IMR-90 (cell line): Measurements from ENCODE around the gene HMCN1. TPM values are rescaled to one million over a fixed set of nuclear protein-coding genes. Genes with fewer than 3 reads are reported as not detected.

Source experiments
- ATAC-seq: fragments of 200-7000 bp; cut with Tn5 transposase; 2 replicates; pipeline ENCODE4 v1.9.1; 2020; ENCODE audit warnings: low read depth, mild to moderate bottlenecking, moderate library complexity
- BruUV-seq: library from RNA; stranded (reverse); fragments of 400-500 nt; replicated peaks from 2 replicates; lab custom pipeline; 2021; lab: Mats Ljungman, UMichigan
- CTCF ChIA-PET: fragments of 300-600 bp; formaldehyde crosslinking; extraction: SDS; loops from one replicate; lab custom pipeline; 2021; ENCODE audit warnings: antibody characterized with exemption; lab: Yijun Ruan, JAX
- POLR2A ChIA-PET: fragments of 300-600 bp; sonication (Branson Sonifier 250); formaldehyde crosslinking; loops from one replicate; lab custom pipeline; 2022; ENCODE audit warnings: antibody characterized with exemption; ENCODE audit not compliant: unreplicated experiment; lab: Charles Lee
- DNase-seq: peaks from one replicate; pipeline ENCODE4 v3.0.0; 2013
- H2AFZ ChIP-seq: replicated peaks from 2 replicates; pipeline ENCODE3; 2013; ENCODE audit warnings: low read length, mild to moderate bottlenecking; ENCODE audit not compliant: poor library complexity
- H2AK5ac ChIP-seq: 2 replicates; pipeline ENCODE4 v1.6.1; 2013; ENCODE audit warnings: low read depth, low read length, inconsistent platforms
- H2AK9ac ChIP-seq: replicated peaks from 2 replicates; pipeline ENCODE3; 2013; ENCODE audit warnings: mild to moderate bottlenecking, low read depth, low read length, moderate library complexity; ENCODE audit not compliant: poor library complexity
- H2BK120ac ChIP-seq: 2 replicates; pipeline ENCODE4 v1.6.1; 2013; ENCODE audit warnings: low read depth, low read length, inconsistent platforms
- H2BK15ac ChIP-seq: 3 replicates; pipeline ENCODE4 v1.6.1; 2013; ENCODE audit warnings: low read depth, low read length, inconsistent platforms
- H2BK20ac ChIP-seq: 2 replicates; pipeline ENCODE4 v1.6.1; 2013; ENCODE audit warnings: low read depth, mild to moderate bottlenecking, inconsistent platforms, low read length, moderate library complexity
- H2BK5ac ChIP-seq: 2 replicates; pipeline ENCODE4 v1.6.1; 2013; ENCODE audit warnings: mild to moderate bottlenecking, low read depth, low read length, inconsistent platforms; ENCODE audit not compliant: poor library complexity, severe bottlenecking
- H3K14ac ChIP-seq: replicated peaks from 2 replicates; pipeline ENCODE4 v1.6.1; 2013; ENCODE audit warnings: low read depth, low read length, inconsistent platforms
- H3K18ac ChIP-seq: 2 replicates; pipeline ENCODE4 v1.6.1; 2013; ENCODE audit warnings: low read depth, low read length, control low read depth
- H3K23ac ChIP-seq: 2 replicates; pipeline ENCODE4 v1.6.1; 2013; ENCODE audit warnings: low read depth, low read length, inconsistent platforms
- H3K27ac ChIP-seq: 2 replicates; pipeline ENCODE4 v1.5.1; 2013; ENCODE audit warnings: mild to moderate bottlenecking, control low read depth, low read length; ENCODE audit not compliant: insufficient read depth
- H3K27me3 ChIP-seq: 2 replicates; pipeline ENCODE4 v1.6.1; 2013; ENCODE audit warnings: low read length; ENCODE audit not compliant: control insufficient read depth, insufficient read depth
- H3K36me3 ChIP-seq: 2 replicates; pipeline ENCODE4 v1.6.1; 2013; ENCODE audit warnings: low read length, mixed read lengths; ENCODE audit not compliant: control insufficient read depth, insufficient read depth
- H3K4ac ChIP-seq: 2 replicates; pipeline ENCODE4 v1.6.1; 2013; ENCODE audit warnings: low read depth, low read length, inconsistent platforms
- H3K4me1 ChIP-seq: 2 replicates; pipeline ENCODE4 v1.6.1; 2013; ENCODE audit warnings: low read length, mixed read lengths; ENCODE audit not compliant: control insufficient read depth, insufficient read depth
- H3K4me2 ChIP-seq: 2 replicates; pipeline ENCODE4 v1.6.1; 2013; ENCODE audit warnings: low read depth, mild to moderate bottlenecking, control low read depth, low read length, moderate library complexity
- H3K4me3 ChIP-seq: 2 replicates; pipeline ENCODE4 v1.5.1; 2013; ENCODE audit warnings: low read depth, mild to moderate bottlenecking, control low read depth, low read length, moderate library complexity; ENCODE audit not compliant: insufficient read depth
- H3K56ac ChIP-seq: 2 replicates; pipeline ENCODE4 v1.6.1; 2013; ENCODE audit warnings: low read length, inconsistent platforms; ENCODE audit not compliant: insufficient read depth; ENCODE audit errors: extremely low read depth
- H3K79me1 ChIP-seq, 2 experiments: 2 replicates each; pipeline ENCODE4 v1.6.1; 2013; ENCODE audit warnings: low read length in 2 of 2, inconsistent platforms in 1 of 2, low read depth in 1 of 2
- H3K9ac ChIP-seq: 2 replicates; pipeline ENCODE4 v1.6.1; 2013; ENCODE audit warnings: low read depth, low read length, control low read depth
- H3K9me1 ChIP-seq: 2 replicates; pipeline ENCODE4 v1.6.1; 2013; ENCODE audit warnings: low read length, inconsistent platforms; ENCODE audit not compliant: insufficient read depth
- H3K9me3 ChIP-seq: 2 replicates; pipeline ENCODE4 v1.6.1; 2013; ENCODE audit warnings: low read length; ENCODE audit not compliant: control insufficient read depth, insufficient read depth
- H4K20me1 ChIP-seq: 2 replicates; pipeline ENCODE4 v1.6.1; 2013; ENCODE audit warnings: low read length, inconsistent platforms; ENCODE audit not compliant: insufficient read depth
- H4K5ac ChIP-seq: 2 replicates; pipeline ENCODE4 v1.6.1; 2013; ENCODE audit warnings: mild to moderate bottlenecking, low read depth, low read length, control low read depth
- H4K8ac ChIP-seq, 2 experiments: 2 replicates each; pipeline ENCODE4 v1.6.1; 2013; ENCODE audit warnings: low read depth in 2 of 2, low read length in 2 of 2, control low read depth in 1 of 2, inconsistent platforms in 1 of 2
- H4K91ac ChIP-seq: 2 replicates; pipeline ENCODE4 v1.6.1; 2013; ENCODE audit warnings: low read depth, low read length, inconsistent platforms; ENCODE audit not compliant: insufficient read depth
- CEBPB ChIP-seq: IDR thresholded peaks from 2 replicates; pipeline ENCODE4 v1.6.1; 2012; ENCODE audit warnings: low read depth, low read length, improper control_type of control experiment
- RAD21 ChIP-seq: IDR thresholded peaks from 2 replicates; pipeline ENCODE4 v1.6.1; 2012; ENCODE audit warnings: low read length, improper control_type of control experiment
- dilution Hi-C: fragments of 300-500 bp; cut with HindIII; formaldehyde crosslinking; loops from one replicate; pipeline ENCODE4 v1.14.3; 2018; ENCODE audit warnings: low sequenced_read_pairs; ENCODE audit not compliant: unreplicated experiment
- in situ Hi-C: fragments of 300-500 bp; cut with MboI; formaldehyde crosslinking; loops from 3 replicates; pipeline ENCODE4 v1.14.3; 2019; ENCODE audit warnings: low sequenced_read_pairs, inconsistent platforms, mixed read lengths
- intact Hi-C: fragments of 100-400 bp; cut with micrococcal nuclease; formaldehyde crosslinking; loops from 2 replicates; pipeline ENCODE4 v1.10.0; 2022
- polyA plus RNA-seq, 3 experiments: library from polyadenylated mRNA; depleted of rRNA; stranded (reverse); fragments of >200 nt; gene quantifications; 2 replicates each; pipeline ENCODE4 v1.2.3, GENCODE V29; 2012; ENCODE audit warnings: low replicate concordance in 1 of 3
- total RNA-seq: library from RNA; depleted of rRNA; stranded (reverse); fragments of >200 nt; gene quantifications from 2 replicates; pipeline ENCODE4 v1.2.3, GENCODE V29; 2012

HMCN1 gene
- total and polyA plus RNA-seq, 2 of the 4 experiments (the other 2 are of a cell fraction) = 6.1 to 11.7 TPM

- Histone ChIP-seq H2AK5ac (no peak overlapping the region), H2BK120ac (no peak overlapping the region), H4K8ac (no peak overlapping the region), H3K14ac (no peak overlapping the region), H3K56ac (no peak overlapping the region), H3K4me2 (no peak overlapping the region), H3K18ac (no peak overlapping the region), H2AFZ (no peak overlapping the region), H4K20me1 (no peaks in the 10 kb centered on the region), H2AK9ac (no peak overlapping the region), H3K23ac (no peak overlapping the region), H3K36me3 (no peaks in the 10 kb centered on the region), H3K9me1 (peaks cover 3% of the 10 kb centered on the region; the same call in 1 of the 2 replicates), H2BK5ac (no peak overlapping the region), H3K4me3 (no peak overlapping the region), H4K5ac (no peak overlapping the region), H3K4me1 (no peaks in the 10 kb centered on the region), H3K4ac (no peak overlapping the region), H3K27ac (no peak overlapping the region), H2BK15ac (no peak overlapping the region), H3K9me3 (no peaks in the 10 kb centered on the region), H2BK20ac (no peak overlapping the region), H4K91ac (no peak overlapping the region), H3K9ac (no peak overlapping the region), H3K27me3 (no peaks in the 10 kb centered on the region), H3K79me1 (no peaks in the 10 kb centered on the region)
- ChIA-PET CTCF (interaction anchor here (1.6 kb wide), 1 partner anchor 12 kb away, joined by 3 read pairs; no protein-coding TSS in a partner anchor), POLR2A (no interaction called here)
- no TSS peak for BruUV-seq
- in situ Hi-C loops = loop anchor here (10.0 kb wide), 1 partner anchor 55 kb away; no protein-coding TSS in a partner anchor
- TF ChIP-seq CEBPB (0 out of 2 replicates have a peak, but pooled peaks have one; percentile 30), RAD21 (no peak)
- dilution Hi-C loops = no loop called here
- ATAC-seq (no peak), DNase-seq (no peak)
- intact Hi-C loops = no loop called here
Measured at GRCh38 chr1:186060226-186060625, 326.0 kb downstream of the HMCN1 start.
